OCI-LY3 (cell line): Measurements from ENCODE around the gene PHTF2.
A peak's percentile ranks its signal among the peaks of the same experiment; 100 is the strongest.

Source experiments
- H2AFZ ChIP-seq: fragments of 200-600, 300-600 bp; shearing (Covaris generic); 2 replicates; pipeline ENCODE4 v1.6.0; 2014; ENCODE audit warnings: antibody characterized with exemption, low read depth, low read length
- H3K27ac ChIP-seq: fragments of 200-600, 300-600 bp; sonication (generic); 2 replicates; pipeline ENCODE4 v1.5.1; 2014; ENCODE audit warnings: mild to moderate bottlenecking, low read length, moderate library complexity, mixed read lengths
- H3K27me3 ChIP-seq: fragments of 200-600, 300-600 bp; sonication (generic); 2 replicates; pipeline ENCODE4 v1.6.1; 2014; ENCODE audit warnings: low read depth, low read length, mixed read lengths
- H3K36me3 ChIP-seq: fragments of 200-600, 300-600 bp; sonication (generic); replicated peaks from 2 replicates; pipeline ENCODE3; 2014; ENCODE audit warnings: low read depth, low read length, mixed read lengths
- H3K4me1 ChIP-seq: fragments of 300-600, 200-600 bp; sonication (generic); 2 replicates; pipeline ENCODE4 v1.6.1; 2014; ENCODE audit warnings: low read length, mixed read lengths
- H3K4me2 ChIP-seq: fragments of 200-600, 300-600 bp; sonication (generic); 2 replicates; pipeline ENCODE4 v1.6.1; 2014; ENCODE audit warnings: low read length, mixed read lengths
- H3K4me3 ChIP-seq: fragments of 300-600, 200-600 bp; sonication (generic); 2 replicates; pipeline ENCODE4 v1.5.1; 2014; ENCODE audit warnings: antibody characterized with exemption, mild to moderate bottlenecking, low read length, moderate library complexity
- H3K79me2 ChIP-seq: fragments of 300-600, 200-600 bp; shearing (Covaris generic); 2 replicates; pipeline ENCODE4 v1.6.1; 2014; ENCODE audit warnings: mild to moderate bottlenecking, low read length, mixed read lengths
- H3K9ac ChIP-seq: fragments of 300-600, 200-600 bp; shearing (Covaris generic); 2 replicates; pipeline ENCODE4 v1.6.0; 2014; ENCODE audit warnings: mild to moderate bottlenecking, low read length, moderate library complexity
- H3K9me3 ChIP-seq: fragments of 200-600, 300-600 bp; shearing (Covaris generic); 2 replicates; pipeline ENCODE4 v1.6.1; 2014; ENCODE audit warnings: low read length, mixed read lengths; ENCODE audit not compliant: insufficient read depth
- H4K20me1 ChIP-seq: fragments of 200-600, 300-600 bp; sonication (generic); 2 replicates; pipeline ENCODE4 v1.6.1; 2016; ENCODE audit warnings: low read length, mixed read lengths; ENCODE audit not compliant: insufficient read depth
- CTCF ChIP-seq: fragments of 200-600, 300-600 bp; sonication (generic); IDR thresholded peaks from 2 replicates; pipeline ENCODE4 v1.5.1; 2014; ENCODE audit warnings: antibody characterized with exemption, low read length, low read depth
- EZH2phosphoT487 ChIP-seq: fragments of 200-600 bp; shearing (Covaris generic); IDR thresholded peaks from 2 replicates; pipeline ENCODE4 v1.6.1; 2018; ENCODE audit warnings: antibody characterized with exemption, mixed run types, low read depth

The PHTF2 gene

GRCh38 chr7:77933394-77933793 lies 134.8 kb downstream of the PHTF2 start:
- Histone ChIP-seq H3K4me3 (no peak overlapping the region), H4K20me1 (no peaks in the 10 kb centered on the region), H3K9me3 (no peaks in the 10 kb centered on the region), H3K79me2 (no peaks in the 10 kb centered on the region), H3K27ac (no peak overlapping the region), H3K4me1 (peaks cover 11% of the 10 kb centered on the region), H3K27me3 (no peaks in the 10 kb centered on the region), H3K4me2 (no peak overlapping the region), H3K36me3 (peaks cover 7% of the 10 kb centered on the region), H3K9ac (no peak overlapping the region), H2AFZ (no peak overlapping the region)
- TF ChIP-seq EZH2phosphoT487: no peak
- no peak for TF ChIP-seq CTCF

- Histone ChIP-seq H3K36me3 (no peaks in the 10 kb centered on the region), H3K27me3 (no peaks in the 10 kb centered on the region), H2AFZ (no peak overlapping the region), H3K79me2 (no peaks in the 10 kb centered on the region), H4K20me1 (no peaks in the 10 kb centered on the region), H3K9ac (0 out of 2 replicates have a peak overlapping the region, but pooled peaks have one; percentile 5), H3K4me3 (no peak overlapping the region), H3K9me3 (no peaks in the 10 kb centered on the region), H3K27ac (peak overlapping the region; percentile 30; the same call in 1 of the 2 replicates), H3K4me1 (peaks cover 14% of the 10 kb centered on the region), H3K4me2 (peak overlapping the region; percentile 42)
- TF ChIP-seq CTCF: peak; percentile 44
- no peak for TF ChIP-seq EZH2phosphoT487
These were observed 137.2 kb downstream of the PHTF2 start for GRCh38 chr7:77935652-77936348.

- no peaks in the 10 kb centered on the region for H3K9me3 ChIP-seq
- no peaks in the 10 kb centered on the region for H3K27me3 ChIP-seq
- no peaks in the 10 kb centered on the region for H4K20me1 ChIP-seq
- no peak overlapping the region; the same call in 1 of the 2 replicates for H3K4me2 ChIP-seq
- no peak overlapping the region for H3K27ac ChIP-seq
- H2AFZ ChIP-seq: no peak overlapping the region
- no peak for TF ChIP-seq EZH2phosphoT487
- TF ChIP-seq CTCF: peak; percentile 77
- no peak overlapping the region for H3K4me3 ChIP-seq
- H3K9ac ChIP-seq: no peak overlapping the region
- no peaks in the 10 kb centered on the region for H3K36me3 ChIP-seq
- peaks cover 10% of the 10 kb centered on the region for H3K4me1 ChIP-seq
- no peaks in the 10 kb centered on the region for H3K79me2 ChIP-seq
These were observed 142.1 kb downstream of the PHTF2 start for GRCh38 chr7:77940647-77941046.

GRCh38 chr7:77942431-77942830 lies 143.9 kb downstream of the PHTF2 start:
- no peaks in the 10 kb centered on the region for H3K36me3 ChIP-seq
- no peaks in the 10 kb centered on the region for H3K27me3 ChIP-seq
- H2AFZ ChIP-seq: no peak overlapping the region
- H3K4me2 ChIP-seq: no peak overlapping the region
- no peak overlapping the region for H3K27ac ChIP-seq
- H3K9ac ChIP-seq: no peak overlapping the region
- no peak overlapping the region for H3K4me3 ChIP-seq
- H3K9me3 ChIP-seq: no peaks in the 10 kb centered on the region
- H4K20me1 ChIP-seq: no peaks in the 10 kb centered on the region
- 0 out of 2 replicates have a peak, but pooled peaks cover 3% of the 10 kb centered on the region for H3K4me1 ChIP-seq
- TF ChIP-seq CTCF (no peak), EZH2phosphoT487 (no peak)
- no peaks in the 10 kb centered on the region for H3K79me2 ChIP-seq
